Psoas muscle (tissue), 8 donors: ENCODE measurements around the gene ZNF497. TPM values are rescaled to one million over a fixed set of nuclear protein-coding genes. Genes with fewer than 3 reads are reported as not detected.
A peak's percentile ranks its signal among the peaks of the same experiment; 100 is the strongest.
"Not testable (repeated sequence)": the region's sequence is repeated elsewhere in the genome, so short reads cannot be mapped to it uniquely, and the experiment has no call there.

Source experiments
- ATAC-seq, 4 donors: fragments of 200-7000 bp; cut with Tn5 transposase; one replicate each; pipeline ENCODE4 v1.9.1; 2020; ENCODE audit warnings: moderate library complexity in 3 of 4, mild to moderate bottlenecking in 2 of 4
- DNase-seq, 2 donors: peaks; one replicate each; pipeline ENCODE4 v3.0.0-alpha.2; 2020
- H3K27ac ChIP-seq: fragments of 200-600 bp; one replicate; pipeline ENCODE4 v1.8.0; 2022
- H3K27me3 ChIP-seq, 3 donors: fragments of 200-600 bp in 1 of 3; one replicate each; pipeline versions ENCODE4 v1.6.1 to v1.8.0; 2013 to 2022; ENCODE audit warnings: low read length in 2 of 3, mild to moderate bottlenecking in 2 of 3, moderate library complexity in 1 of 3; ENCODE audit not compliant: insufficient read depth in 3 of 3
- H3K36me3 ChIP-seq, 2 donors: fragments of 200-600 bp in 1 of 2; one replicate each; pipeline versions ENCODE4 v1.6.1 to v1.8.0; 2013 to 2022; ENCODE audit warnings: low read depth in 1 of 2, mild to moderate bottlenecking in 1 of 2, moderate library complexity in 1 of 2; ENCODE audit not compliant: insufficient read depth in 1 of 2
- H3K4me1 ChIP-seq: fragments of 200-600 bp; one replicate; pipeline ENCODE4 v1.8.0; 2022
- H3K4me3 ChIP-seq: fragments of 200-600 bp; one replicate; pipeline ENCODE4 v1.8.0; 2022; ENCODE audit warnings: mild to moderate bottlenecking
- H3K9me3 ChIP-seq: fragments of 200-600 bp; one replicate; pipeline ENCODE4 v1.8.0; 2022
- WGBS, 3 donors: extraction: QIAGEN DNeasy Blood & Tissue Kit; methylation state at CpG; one replicate each; pipeline versions ENCODE4 v1.1.6 to v1.1.7; 2013; 5-methylcytosine and 5-hydroxymethylcytosine counted together
- intact Hi-C, 2 donors: fragments of 100-400 bp; cut with DNase I; formaldehyde crosslinking; loops; one replicate each; pipeline versions ENCODE4 v1.11.0 to v1.14.2; 2022
- polyA plus RNA-seq, 3 donors: library from polyadenylated mRNA; stranded (reverse); fragments of 200-250 nt; gene quantifications; one replicate each; pipeline ENCODE4 v1.2.3, GENCODE V29; 2013
- total RNA-seq, 4 donors: library from RNA; stranded (reverse); fragmentation: NEBNext Ultra II Directional in 2 of 4; extraction: Animal tissue kit (Norgen Biotek cat#: 25700) in 2 of 4; gene quantifications; one replicate each; pipeline versions ENCODE4 v1.2.1 to v1.2.4, GENCODE V29; 2021 to 2023
- TF ChIP-seq, protein P1 (sequence below): fragments of 200-600 bp; IDR thresholded peaks from one replicate; pipeline ENCODE4 v1.8.0; 2022; ENCODE audit warnings: antibody characterized with exemption
- donor health status: healthy with polysubstance abuse.
- donor health status: DM: no; HTN: no; CAD: no; lungs with moderate emphysema.
- donor health status: Bipolar disorder and iron deficiency.
- donor health status: healthy.
- donor health status: DM: yes; HTN: yes; CAD: no.
- donor health status: DM: no; HTN: no; CAD: no.
- donor health status: DM: no; HTN: no; CAD: no.
- donor health status: DM: yes; HTN: yes; CAD: no.

The ZNF497 gene
- total and polyA plus RNA-seq, 7 donors = 0.08 to 0.43 (median 0.25) TPM

GRCh38 chr19:58406818-58407657, 44.5 kb upstream of the ZNF497 start:
- H3K4me3 ChIP-seq = peak overlapping the region; percentile 86
- peaks cover 0 to 6% of the 10 kb centered on the region in 2 donors for H3K36me3 ChIP-seq
- 56 to 57% (median 57%) methylated on average over 9 to 10 of the region's 10 CpGs for WGBS, 3 donors
- H3K27ac ChIP-seq = peak overlapping the region; percentile 79
- H3K27me3 ChIP-seq = no peaks in the 10 kb centered on the region
- ATAC-seq = no peak
- TF ChIP-seq, protein P1, sequence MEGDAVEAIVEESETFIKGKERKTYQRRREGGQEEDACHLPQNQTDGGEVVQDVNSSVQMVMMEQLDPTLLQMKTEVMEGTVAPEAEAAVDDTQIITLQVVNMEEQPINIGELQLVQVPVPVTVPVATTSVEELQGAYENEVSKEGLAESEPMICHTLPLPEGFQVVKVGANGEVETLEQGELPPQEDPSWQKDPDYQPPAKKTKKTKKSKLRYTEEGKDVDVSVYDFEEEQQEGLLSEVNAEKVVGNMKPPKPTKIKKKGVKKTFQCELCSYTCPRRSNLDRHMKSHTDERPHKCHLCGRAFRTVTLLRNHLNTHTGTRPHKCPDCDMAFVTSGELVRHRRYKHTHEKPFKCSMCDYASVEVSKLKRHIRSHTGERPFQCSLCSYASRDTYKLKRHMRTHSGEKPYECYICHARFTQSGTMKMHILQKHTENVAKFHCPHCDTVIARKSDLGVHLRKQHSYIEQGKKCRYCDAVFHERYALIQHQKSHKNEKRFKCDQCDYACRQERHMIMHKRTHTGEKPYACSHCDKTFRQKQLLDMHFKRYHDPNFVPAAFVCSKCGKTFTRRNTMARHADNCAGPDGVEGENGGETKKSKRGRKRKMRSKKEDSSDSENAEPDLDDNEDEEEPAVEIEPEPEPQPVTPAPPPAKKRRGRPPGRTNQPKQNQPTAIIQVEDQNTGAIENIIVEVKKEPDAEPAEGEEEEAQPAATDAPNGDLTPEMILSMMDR = peak; percentile 37
- intact Hi-C loops = no loop called here
- H3K9me3 ChIP-seq = no peaks in the 10 kb centered on the region
- no peak for DNase-seq
- H3K4me1 ChIP-seq = peaks cover 11% of the 10 kb centered on the region

DNA sequence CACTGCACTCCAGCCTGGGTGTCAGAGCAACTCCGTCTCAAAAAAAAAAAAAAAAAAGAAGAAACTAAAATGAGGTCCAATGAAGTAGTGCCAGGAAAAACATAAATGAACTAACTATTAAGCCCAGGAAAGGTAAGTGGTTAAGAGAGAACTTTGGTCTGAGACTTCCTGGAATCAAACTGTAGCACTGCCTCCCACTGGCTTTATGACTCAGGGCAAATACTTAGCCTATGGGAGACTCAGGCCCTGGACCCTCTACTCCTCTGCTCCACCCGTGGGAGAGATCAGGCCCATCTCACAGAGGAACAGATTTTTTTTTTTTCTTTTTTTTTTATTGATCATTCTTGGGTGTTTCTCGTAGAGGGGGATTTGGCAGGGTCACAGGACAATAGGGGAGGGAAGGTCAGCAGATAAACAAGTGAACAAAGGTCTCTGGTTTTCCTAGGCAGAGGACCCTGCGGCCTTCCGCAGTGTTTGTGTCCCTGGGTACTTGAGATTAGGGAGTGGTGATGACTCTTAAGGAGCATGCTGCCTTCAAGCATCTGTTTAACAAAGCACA, 41.4 kb upstream of the ZNF497 start:
- WGBS, 3 donors = 70 to 74% (median 72%) methylated on average over 4 to 5 of the region's 5 CpGs
- H3K27ac ChIP-seq, H3K9me3 ChIP-seq, intact Hi-C loops, DNase-seq, H3K36me3 ChIP-seq, ATAC-seq, H3K4me3 ChIP-seq, H3K27me3 ChIP-seq: not testable (repeated sequence)
- peaks cover 13% of the 10 kb centered on the region for H3K4me1 ChIP-seq

- Histone ChIP-seq H3K4me1 (peaks cover 8% of the 10 kb centered on the region), H3K27me3 (peaks cover 0 to 9% (median 3%) of the 10 kb centered on the region in 3 donors), H3K36me3 (no peaks in the 10 kb centered on the region), H3K9me3 (no peaks in the 10 kb centered on the region), H3K27ac (no peak overlapping the region), H3K4me3 (peak overlapping the region; percentile 69)
- intact Hi-C loops = loop anchor here in 1 of 2 donors (2.0 kb wide), 1 partner anchor 17 kb away; no protein-coding TSS in a partner anchor
- 22 to 31% (median 23%) methylated on average over 19 to 23 of the region's 23 CpGs for WGBS, 3 donors
- no peak for ATAC-seq
- TF ChIP-seq, protein P1 = no peak
- DNase-seq = no peak
Measured at GRCh38 chr19:58401840-58402421, 39.4 kb upstream of the ZNF497 start.

DNA sequence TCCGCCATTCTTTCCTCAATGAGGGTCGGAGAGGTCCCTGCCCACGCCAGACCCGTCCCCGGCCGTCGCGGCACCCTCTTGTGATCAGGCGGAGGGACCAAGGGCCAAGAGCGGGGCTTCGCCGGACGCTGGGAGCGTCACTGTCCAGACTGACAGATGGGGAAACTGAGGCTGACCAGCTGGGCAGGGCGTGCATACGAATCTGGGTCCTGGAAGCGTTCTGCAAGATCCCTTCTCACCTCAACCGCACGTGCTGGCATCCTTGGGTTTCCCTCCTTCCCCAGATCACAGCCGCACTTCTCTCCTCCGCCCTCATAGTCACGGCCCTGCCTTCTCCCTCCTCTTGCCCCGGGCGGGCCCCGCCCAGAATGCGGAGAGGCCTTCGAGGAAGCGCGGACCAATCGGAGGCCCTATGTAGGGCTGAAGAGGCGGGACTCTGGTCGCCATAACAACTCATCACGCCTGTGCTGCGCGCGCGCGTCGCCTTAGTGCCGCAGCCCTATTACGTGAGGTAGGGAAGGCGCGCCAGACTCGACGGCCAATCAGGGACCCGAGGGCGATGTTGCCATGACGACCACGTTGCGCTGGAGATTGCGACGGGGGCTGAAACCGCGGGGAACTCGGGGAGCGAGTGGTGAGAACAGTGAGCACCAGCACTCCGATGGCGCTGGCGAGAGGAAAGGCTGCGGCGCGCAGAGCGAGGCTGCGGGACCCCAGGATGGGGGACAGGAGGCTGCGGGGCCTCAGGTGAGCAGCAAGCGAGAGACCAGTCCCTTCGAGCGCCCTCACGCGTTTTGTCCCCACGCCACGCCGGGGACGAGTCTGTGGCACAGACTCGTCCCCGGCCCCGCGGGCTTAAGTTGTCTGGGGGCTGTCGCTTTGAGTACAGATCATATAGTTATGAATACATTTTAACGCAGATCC, 38.6 kb upstream of the ZNF497 start:
- peaks cover 0 to 13% (median 8%) of the 10 kb centered on the region in 3 donors for H3K27me3 ChIP-seq
- peak overlapping the region; percentile 69 for H3K4me3 ChIP-seq
- peak; percentile 99 to 100 for DNase-seq
- no peaks in the 10 kb centered on the region for H3K36me3 ChIP-seq
- intact Hi-C loops = loop anchor here in 1 of 2 donors (2.0 kb wide), 1 partner anchor 16 kb away; no protein-coding TSS in a partner anchor
- TF ChIP-seq, protein P1 = no peak
- peak overlapping the region; percentile 53 for H3K27ac ChIP-seq
- peaks cover 8% of the 10 kb centered on the region for H3K4me1 ChIP-seq
- peak; percentile 99 to 100 (median 100) for ATAC-seq
- 1 to 2% (median 1%) methylated on average over 72 to 80 of the region's 80 CpGs for WGBS, 3 donors
- H3K9me3 ChIP-seq = no peaks in the 10 kb centered on the region
